ENCODE results near the gene ATF4.

Gene ATF4

GRCh38 chr22:39546889-39547586, 26.7 kb downstream of the ATF4 start:
- no peak for DNase-seq
- H3K36me3 Mint-ChIP-seq (ENCODE audit: low read depth), result no peaks in the 10 kb centered on the region
- no peak overlapping the region for H3K27ac Mint-ChIP-seq
- no peak overlapping the region for H3K4me3 Mint-ChIP-seq
- H3K27me3 Mint-ChIP-seq (ENCODE audit: low read depth, poor library complexity), result peaks cover 38% of the 10 kb centered on the region
- H3K9me3 Mint-ChIP-seq, result no peaks in the 10 kb centered on the region
- H3K4me1 Mint-ChIP-seq, result peaks cover 20% of the 10 kb centered on the region
- TF ChIP-seq CTCF (IDR thresholded peaks at IDR 0.05), result no peak

- H3K9me3 Mint-ChIP-seq, result no peaks in the 10 kb centered on the region
- no peak for TF ChIP-seq CTCF (IDR thresholded peaks at IDR 0.05)
- H3K36me3 Mint-ChIP-seq (ENCODE audit: low read depth), result no peaks in the 10 kb centered on the region
- peaks cover 38% of the 10 kb centered on the region for H3K27me3 Mint-ChIP-seq (ENCODE audit: low read depth, poor library complexity)
- H3K4me3 Mint-ChIP-seq, result no peak overlapping the region
- H3K4me1 Mint-ChIP-seq, result peaks cover 21% of the 10 kb centered on the region
- no peak overlapping the region for H3K27ac Mint-ChIP-seq
- no peak for DNase-seq
These were observed 27.2 kb downstream of the ATF4 start for GRCh38 chr22:39547587-39547947.

GRCh38 chr22:39553429-39553828, 33.1 kb downstream of the ATF4 start:
- H3K9me3 Mint-ChIP-seq, result no peaks in the 10 kb centered on the region
- no peak for DNase-seq
- peaks cover 55% of the 10 kb centered on the region for H3K27me3 Mint-ChIP-seq (ENCODE audit: low read depth, poor library complexity)
- H3K27ac Mint-ChIP-seq, result no peak overlapping the region
- H3K36me3 Mint-ChIP-seq (ENCODE audit: low read depth), result no peaks in the 10 kb centered on the region
- H3K4me3 Mint-ChIP-seq, result no peak overlapping the region
- TF ChIP-seq CTCF (IDR thresholded peaks at IDR 0.05), result no peak
- H3K4me1 Mint-ChIP-seq, result peaks cover 24% of the 10 kb centered on the region

- Mint-ChIP-seq H3K36me3 (ENCODE audit: low read depth) (no peaks in the 10 kb centered on the region), H3K9me3 (no peaks in the 10 kb centered on the region), H3K27ac (no peak overlapping the region), H3K4me1 (peaks cover 28% of the 10 kb centered on the region), H3K4me3 (no peak overlapping the region), H3K27me3 (ENCODE audit: low read depth, poor library complexity) (peaks cover 53% of the 10 kb centered on the region)
- DNase-seq, result no peak
- TF ChIP-seq CTCF (IDR thresholded peaks at IDR 0.05), result no peak
These were observed 33.8 kb downstream of the ATF4 start for GRCh38 chr22:39554151-39554550.

GRCh38 chr22:39556970-39557841, 36.8 kb downstream of the ATF4 start:
- DNase-seq, result peak; percentile 68
- Mint-ChIP-seq H3K4me1 (peaks cover 39% of the 10 kb centered on the region), H3K4me3 (peak overlapping the region; percentile 81), H3K27ac (no peak overlapping the region), H3K9me3 (no peaks in the 10 kb centered on the region), H3K36me3 (ENCODE audit: low read depth) (no peaks in the 10 kb centered on the region), H3K27me3 (ENCODE audit: low read depth, poor library complexity) (peaks cover 54% of the 10 kb centered on the region)
- TF ChIP-seq CTCF (IDR thresholded peaks at IDR 0.05), result no peak

Data from nephron progenitor cell (in vitro differentiated cells).